ENCODE results near the gene FAM210A. TPM values are rescaled to one million over a fixed set of nuclear protein-coding genes. Genes with fewer than 3 reads are reported as not detected.

The FAM210A gene
- total RNA-seq, 4 donors from 2014 or later, result 10.4 to 22.4 (median 17.4) TPM

DNA sequence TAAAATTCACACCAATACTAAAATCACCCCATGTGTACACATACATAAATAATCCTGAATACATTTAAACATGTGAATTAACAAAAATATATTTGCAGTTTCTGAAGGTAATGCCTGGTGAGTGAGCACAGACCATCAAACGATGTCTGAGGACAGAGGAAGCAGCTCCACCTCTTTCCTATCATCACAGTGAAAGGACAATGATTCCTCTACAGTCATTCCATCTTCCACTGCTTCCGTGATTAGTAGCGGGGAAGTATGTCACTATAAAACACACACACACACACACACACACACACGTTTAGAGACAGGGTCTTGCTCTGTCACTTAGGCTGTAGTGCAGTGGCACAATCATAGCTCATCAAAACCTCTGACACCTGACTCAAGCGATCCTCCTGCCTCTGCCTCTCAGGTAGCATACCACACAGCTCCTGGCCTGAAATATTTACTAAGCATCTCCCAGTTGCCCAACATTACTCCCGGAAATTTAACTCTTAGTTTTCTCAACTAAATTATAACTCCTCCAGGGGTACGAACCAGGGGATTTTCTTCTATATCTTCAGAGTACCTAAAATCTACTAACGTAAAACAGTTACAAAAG, 12.8 kb downstream of the FAM210A start:
- DNase-seq (ENCODE audit: extremely low spot score), result no peak
- no peak overlapping the region for H3K27ac ChIP-seq (replicated peaks in 1 of 4)
- 81% methylated on average over 8 of the region's 8 CpGs for WGBS
- no peaks in the 10 kb centered on the region for H3K9me3 ChIP-seq
- H3K4me3 ChIP-seq, result no peak overlapping the region
- intact Hi-C loops (cut with DNase I), result no loop called here
- no peaks in the 10 kb centered on the region for H3K36me3 ChIP-seq
- TF ChIP-seq POLR2A (IDR thresholded peaks at IDR 0.05; ENCODE audit: low read depth) (no peak), POLR2AphosphoS5 (IDR thresholded peaks at IDR 0.05) (no peak), EP300 (IDR thresholded peaks at IDR 0.05) (no peak), CTCF (IDR thresholded peaks at IDR 0.05) (no peak)
- H3K27me3 ChIP-seq, result no peaks in the 10 kb centered on the region
- peaks cover 0 to 20% (median 7%) of the 10 kb centered on the region in 4 donors for H3K4me1 ChIP-seq

DNA sequence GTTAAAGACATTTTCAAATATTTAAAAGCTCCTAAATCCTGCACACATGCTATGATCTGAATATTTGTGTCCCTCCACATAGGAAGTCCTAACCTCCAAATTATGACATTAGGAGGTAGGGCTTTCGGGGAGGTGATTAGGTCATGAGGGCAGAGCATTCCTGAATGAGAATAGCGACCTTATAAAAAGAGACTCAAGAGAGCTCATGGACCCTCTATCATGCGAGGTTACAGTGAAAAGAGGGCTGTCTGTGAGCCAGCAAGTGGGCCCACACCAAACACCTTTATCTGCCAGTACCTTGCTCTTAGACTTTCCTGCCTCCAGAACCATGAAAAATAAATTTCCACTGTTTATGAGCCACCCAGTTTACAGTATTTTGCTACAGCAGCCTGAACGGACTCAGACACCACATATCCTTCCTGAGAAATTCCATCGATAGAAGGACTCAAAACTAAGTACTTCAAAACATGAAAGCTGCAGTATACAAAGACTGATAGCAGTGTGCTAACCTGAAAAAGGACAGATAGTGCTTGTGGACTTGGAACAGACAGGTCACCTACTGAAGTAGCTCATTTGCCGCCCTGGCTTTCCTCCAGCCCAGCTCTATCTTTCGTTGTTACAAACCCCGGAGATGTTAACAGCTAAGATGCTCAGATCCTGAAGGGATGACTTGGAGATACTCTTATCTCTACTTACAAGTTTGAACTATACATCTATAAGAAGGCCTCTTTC, 13.8 kb downstream of the FAM210A start:
- TF ChIP-seq POLR2A (IDR thresholded peaks at IDR 0.05; ENCODE audit: low read depth) (no peak), EP300 (IDR thresholded peaks at IDR 0.05) (no peak), CTCF (IDR thresholded peaks at IDR 0.05) (no peak), POLR2AphosphoS5 (IDR thresholded peaks at IDR 0.05) (no peak)
- Histone ChIP-seq H3K4me3 (no peak overlapping the region), H3K9me3 (no peaks in the 10 kb centered on the region), H3K27ac (replicated peaks in 1 of 4) (no peak overlapping the region), H3K27me3 (no peaks in the 10 kb centered on the region), H3K4me1 (peaks cover 0 to 20% (median 7%) of the 10 kb centered on the region in 4 donors), H3K36me3 (no peaks in the 10 kb centered on the region)
- WGBS, result 87% methylated on average over 8 of the region's 8 CpGs
- intact Hi-C loops (cut with DNase I), result no loop called here
- DNase-seq (ENCODE audit: extremely low spot score), result no peak

DNA sequence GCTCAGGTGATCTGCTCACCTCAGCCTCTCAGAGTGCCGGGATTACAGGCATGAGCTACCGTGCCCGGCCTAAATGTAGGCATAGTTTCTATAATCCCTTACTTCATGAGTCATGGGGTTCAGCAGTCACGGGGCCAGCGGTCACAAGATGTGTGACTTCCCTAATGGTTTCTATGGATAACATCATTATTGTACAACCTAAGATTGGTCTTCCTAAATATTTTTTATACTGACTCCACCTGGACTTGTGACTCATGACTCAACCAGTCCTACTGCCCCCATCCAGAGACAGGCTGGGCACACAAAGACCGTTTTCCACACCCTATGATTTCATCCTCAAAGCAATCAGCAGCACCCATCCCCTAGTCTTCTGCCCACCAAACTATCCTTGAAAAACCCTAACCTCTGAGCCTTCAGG, 15.9 kb downstream of the FAM210A start:
- WGBS, result 68% methylated on average over 6 of the region's 6 CpGs
- Histone ChIP-seq H3K36me3 (no peaks in the 10 kb centered on the region), H3K27ac (replicated peaks in 1 of 4) (no peak overlapping the region), H3K27me3 (no peaks in the 10 kb centered on the region), H3K9me3 (no peaks in the 10 kb centered on the region), H3K4me1 (peaks cover 0 to 22% (median 7%) of the 10 kb centered on the region in 4 donors), H3K4me3 (no peak overlapping the region)
- no peak for TF ChIP-seq POLR2AphosphoS5 (IDR thresholded peaks at IDR 0.05)
- no peak for TF ChIP-seq CTCF (IDR thresholded peaks at IDR 0.05)
- TF ChIP-seq POLR2A (IDR thresholded peaks at IDR 0.05; ENCODE audit: low read depth), result no peak
- intact Hi-C loops (cut with DNase I), result no loop called here
- DNase-seq (ENCODE audit: extremely low spot score), result no peak

DNA sequence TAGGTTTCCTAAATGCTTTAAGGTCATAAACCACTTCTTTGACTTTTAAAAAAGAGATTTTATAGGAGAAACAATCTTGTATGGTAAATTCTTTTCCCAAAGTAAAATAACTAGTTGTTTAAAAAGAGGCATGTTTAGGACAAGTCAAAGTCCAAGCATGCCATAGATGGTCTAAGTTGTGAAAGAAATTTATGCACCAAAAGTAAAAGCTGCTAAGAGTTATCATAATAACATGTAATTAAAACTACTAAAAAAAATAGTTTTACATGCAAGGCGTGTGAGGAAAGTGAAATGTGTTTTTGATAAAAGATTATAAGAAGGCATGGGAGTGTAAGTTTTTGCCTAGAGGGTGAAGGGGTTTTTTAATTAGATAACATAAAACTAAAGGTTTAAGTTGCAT, 22.5 kb downstream of the FAM210A start:
- no peak overlapping the region for H3K4me3 ChIP-seq
- no peak overlapping the region for H3K27ac ChIP-seq (replicated peaks in 1 of 4)
- no peak for TF ChIP-seq POLR2A (IDR thresholded peaks at IDR 0.05; ENCODE audit: low read depth)
- no peaks in the 10 kb centered on the region for H3K9me3 ChIP-seq
- intact Hi-C loops (cut with DNase I), result no loop called here
- WGBS, result 95% methylated on average over 1 of the region's 1 CpG
- no peaks in the 10 kb centered on the region for H3K36me3 ChIP-seq
- peaks cover 0 to 6% (median 0%) of the 10 kb centered on the region in 4 donors for H3K4me1 ChIP-seq
- no peak for DNase-seq (ENCODE audit: extremely low spot score)
- no peaks in the 10 kb centered on the region for H3K27me3 ChIP-seq

GRCh38 chr18:13700153-13700552, 26.2 kb downstream of the FAM210A start:
- TF ChIP-seq POLR2A (IDR thresholded peaks at IDR 0.05; ENCODE audit: low read depth) (no peak), EP300 (IDR thresholded peaks at IDR 0.05) (no peak), POLR2AphosphoS5 (IDR thresholded peaks at IDR 0.05) (no peak)
- Histone ChIP-seq H3K9me3 (no peaks in the 10 kb centered on the region), H3K4me1 (no peaks in the 10 kb centered on the region), H3K4me3 (no peak overlapping the region), H3K27ac (replicated peaks in 1 of 4) (no peak overlapping the region), H3K36me3 (no peaks in the 10 kb centered on the region), H3K27me3 (no peaks in the 10 kb centered on the region)
- intact Hi-C loops (cut with DNase I), result no loop called here
- 94% methylated on average over 1 of the region's 1 CpG for WGBS
- DNase-seq (ENCODE audit: extremely low spot score), result no peak
